NB4 (cell line): ENCODE measurements around the gene ZNF831.

ENCODE experiments used
- DNase-seq: peaks from one replicate; pipeline ENCODE4 v3.0.0; 2010; ENCODE audit warnings: low read depth
- H3K4me3 ChIP-seq: one replicate; pipeline ENCODE4 v1.5.1; 2011; ENCODE audit warnings: mild to moderate bottlenecking, low read depth, low read length, moderate library complexity
- MAX ChIP-seq: IDR thresholded peaks from 2 replicates; pipeline ENCODE4 v1.6.1; 2011; ENCODE audit warnings: low read depth, low read length
- MYC ChIP-seq: IDR thresholded peaks from 2 replicates; pipeline ENCODE4 v1.6.1; 2011; ENCODE audit warnings: low read depth, low read length
- POLR2A ChIP-seq: IDR thresholded peaks from 2 replicates; pipeline ENCODE4 v1.6.1; 2011; ENCODE audit warnings: mild to moderate bottlenecking; ENCODE audit not compliant: insufficient read length; ENCODE audit errors: extremely low read depth
- TF ChIP-seq, protein P1 (sequence below): IDR thresholded peaks from one replicate; pipeline ENCODE4 v1.5.1; 2012; ENCODE audit warnings: low read depth, low read length

Gene ZNF831

GRCh38 chr20:59160389-59161115, 3.1 kb upstream of the ZNF831 start:
- DNase-seq = no peak
- no peak for TF ChIP-seq MYC
- TF ChIP-seq MAX = no peak
- no peak for TF ChIP-seq POLR2A
- no peak overlapping the region for H3K4me3 ChIP-seq

- TF ChIP-seq MYC (no peak), MAX (no peak), POLR2A (no peak)
- TF ChIP-seq, protein P1, sequence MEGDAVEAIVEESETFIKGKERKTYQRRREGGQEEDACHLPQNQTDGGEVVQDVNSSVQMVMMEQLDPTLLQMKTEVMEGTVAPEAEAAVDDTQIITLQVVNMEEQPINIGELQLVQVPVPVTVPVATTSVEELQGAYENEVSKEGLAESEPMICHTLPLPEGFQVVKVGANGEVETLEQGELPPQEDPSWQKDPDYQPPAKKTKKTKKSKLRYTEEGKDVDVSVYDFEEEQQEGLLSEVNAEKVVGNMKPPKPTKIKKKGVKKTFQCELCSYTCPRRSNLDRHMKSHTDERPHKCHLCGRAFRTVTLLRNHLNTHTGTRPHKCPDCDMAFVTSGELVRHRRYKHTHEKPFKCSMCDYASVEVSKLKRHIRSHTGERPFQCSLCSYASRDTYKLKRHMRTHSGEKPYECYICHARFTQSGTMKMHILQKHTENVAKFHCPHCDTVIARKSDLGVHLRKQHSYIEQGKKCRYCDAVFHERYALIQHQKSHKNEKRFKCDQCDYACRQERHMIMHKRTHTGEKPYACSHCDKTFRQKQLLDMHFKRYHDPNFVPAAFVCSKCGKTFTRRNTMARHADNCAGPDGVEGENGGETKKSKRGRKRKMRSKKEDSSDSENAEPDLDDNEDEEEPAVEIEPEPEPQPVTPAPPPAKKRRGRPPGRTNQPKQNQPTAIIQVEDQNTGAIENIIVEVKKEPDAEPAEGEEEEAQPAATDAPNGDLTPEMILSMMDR = no peak
- DNase-seq = no peak
- H3K4me3 ChIP-seq = no peak overlapping the region
Measured at GRCh38 chr20:59161721-59162120, 1.9 kb upstream of the ZNF831 start.

DNA sequence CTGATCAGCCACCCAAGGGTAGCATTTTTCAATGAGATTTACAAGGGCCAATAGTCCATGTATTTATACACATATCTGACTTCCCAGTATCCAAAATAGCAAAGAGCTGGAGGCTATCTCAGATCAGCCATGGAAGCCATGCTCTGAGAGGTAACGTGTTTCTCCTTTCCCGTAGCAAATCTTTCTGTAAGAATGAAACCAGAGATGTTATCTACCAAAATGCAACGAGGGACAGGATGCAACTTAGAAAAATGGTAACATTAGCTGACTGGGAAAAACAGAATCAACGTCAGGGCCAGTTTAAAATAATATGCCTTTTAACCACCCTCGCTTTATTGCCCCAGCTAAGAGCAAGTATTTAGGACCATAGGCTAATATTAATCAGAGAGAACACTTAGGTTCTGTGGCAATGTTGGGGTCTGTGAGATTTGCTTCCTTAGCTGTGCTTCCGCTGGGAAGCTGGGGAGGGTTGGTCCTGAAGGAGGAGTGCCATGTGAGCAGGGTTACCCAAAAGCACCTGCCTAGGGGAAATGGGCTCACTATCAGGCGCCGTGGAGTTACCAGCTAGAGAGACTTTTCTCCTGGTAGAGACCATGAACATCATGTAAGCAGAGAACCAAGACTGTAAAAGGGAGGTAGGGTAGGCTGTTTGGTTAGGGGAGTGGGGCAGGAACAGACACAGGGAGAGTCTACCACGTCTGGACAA, 1.2 kb downstream of the ZNF831 start:
- TF ChIP-seq, protein P1 = no peak
- TF ChIP-seq POLR2A = no peak
- no peak for TF ChIP-seq MYC
- TF ChIP-seq MAX = no peak
- no peak for DNase-seq
- H3K4me3 ChIP-seq = no peak overlapping the region

- DNase-seq = no peak
- no peak for TF ChIP-seq MAX
- TF ChIP-seq, protein P1 = no peak
- TF ChIP-seq MYC = no peak
- no peak overlapping the region for H3K4me3 ChIP-seq
Measured at GRCh38 chr20:59165396-59165795, 1.8 kb downstream of the ZNF831 start.

GRCh38 chr20:59165891-59166709, 2.5 kb downstream of the ZNF831 start:
- no peak for DNase-seq
- TF ChIP-seq, protein P1 = no peak
- TF ChIP-seq POLR2A (no peak), MAX (no peak), MYC (no peak)
- H3K4me3 ChIP-seq = no peak overlapping the region
